Keratinocyte (primary cell): ENCODE measurements around the gene TRIM6. TPM values are rescaled to one million over a fixed set of nuclear protein-coding genes. Genes with fewer than 3 reads are reported as not detected.

Source experiments
- DNase-seq: peaks from one replicate; pipeline ENCODE4 v3.0.0-alpha.2; 2011; ENCODE audit warnings: low read depth, missing footprints, low spot score
- FAIRE-seq: peaks from 2 replicates; lab custom pipeline; 2011; peaks lifted over from hg19 to GRCh38; lab: Jason Lieb, UNC
- H2AFZ ChIP-seq: 2 replicates; pipeline ENCODE4 v1.6.0; 2012; ENCODE audit warnings: low read length, control low read depth, inconsistent platforms; ENCODE audit not compliant: control insufficient read depth
- H3K27ac ChIP-seq: 2 replicates; pipeline ENCODE4 v1.5.1; 2011; ENCODE audit warnings: low read length; ENCODE audit not compliant: control insufficient read depth, insufficient read depth
- H3K27me3 ChIP-seq: 3 replicates; pipeline ENCODE4 v1.6.0; 2011; ENCODE audit warnings: low read length; ENCODE audit not compliant: control insufficient read depth, insufficient read depth; ENCODE audit errors: extremely low read depth
- H3K36me3 ChIP-seq, 2 experiments: 2 replicates in 1 of 2; 3 replicates in 1 of 2; pipeline ENCODE4 v1.5.1; 2011; ENCODE audit warnings: low read length in 2 of 2, mild to moderate bottlenecking in 1 of 2; ENCODE audit not compliant: control insufficient read depth in 2 of 2, insufficient read depth in 2 of 2; ENCODE audit errors: extremely low read depth in 1 of 2
- H3K4me1 ChIP-seq: 3 replicates; pipeline ENCODE4 v1.5.1; 2011; ENCODE audit warnings: low read length; ENCODE audit not compliant: control insufficient read depth, insufficient read depth; ENCODE audit errors: extremely low read depth
- H3K4me2 ChIP-seq: 3 replicates; pipeline ENCODE4 v1.6.0; 2011; ENCODE audit warnings: low read depth, low read length; ENCODE audit not compliant: control insufficient read depth, insufficient read depth; ENCODE audit errors: extremely low read depth
- H3K4me3 ChIP-seq, 3 experiments: fragments of 200-600 bp in 1 of 3; sonication (generic) in 1 of 3; 2 replicates in 2 of 3; 3 replicates in 1 of 3; pipeline ENCODE4 v1.5.1; 2011 to 2016; ENCODE audit warnings: low read length in 3 of 3, mild to moderate bottlenecking in 3 of 3, control low read depth in 2 of 3, inconsistent platforms in 1 of 3, low read depth in 1 of 3, mixed read lengths in 1 of 3, mixed run types in 1 of 3, moderate library complexity in 1 of 3; ENCODE audit not compliant: control insufficient read depth in 2 of 3, insufficient read depth in 2 of 3; ENCODE audit errors: extremely low read depth in 1 of 3
- H3K79me2 ChIP-seq: 2 replicates; pipeline ENCODE4 v1.6.0; 2012; ENCODE audit warnings: low read length; ENCODE audit not compliant: control insufficient read depth, insufficient read depth
- H3K9ac ChIP-seq: 3 replicates; pipeline ENCODE4 v1.6.0; 2011; ENCODE audit warnings: low read length; ENCODE audit not compliant: control insufficient read depth, insufficient read depth; ENCODE audit errors: extremely low read depth
- H3K9me1 ChIP-seq: 3 replicates; pipeline ENCODE4 v1.6.0; 2011; ENCODE audit warnings: low read length; ENCODE audit not compliant: control insufficient read depth, insufficient read depth; ENCODE audit errors: extremely low read depth
- H3K9me3 ChIP-seq: 2 replicates; pipeline ENCODE4 v1.5.1; 2012; ENCODE audit warnings: low read depth, low read length; ENCODE audit not compliant: control insufficient read depth
- H4K20me1 ChIP-seq: 3 replicates; pipeline ENCODE4 v1.6.0; 2011; ENCODE audit warnings: low read length; ENCODE audit not compliant: control insufficient read depth, insufficient read depth; ENCODE audit errors: extremely low read depth
- EZH2 ChIP-seq: IDR thresholded peaks from one replicate; pipeline ENCODE4 v1.6.1; 2012; ENCODE audit warnings: inconsistent platforms, mild to moderate bottlenecking, low read length, moderate library complexity
- dilution Hi-C: fragments of 300-500 bp; cut with MboI; formaldehyde crosslinking; loops from one replicate; pipeline ENCODE4 v1.7.0; 2020; ENCODE audit warnings: low sequenced_read_pairs; ENCODE audit not compliant: extremely low pct_ligation_motif_present
- polyA plus RNA-seq, 5 experiments: library from polyadenylated mRNA; depleted of rRNA in 3 of 5; stranded (reverse) in 3 of 5; stranded (forward) in 1 of 5; unstranded in 1 of 5; fragments of >200 nt; gene quantifications; 1 replicate in 1 of 5; 2 replicates in 3 of 5; 3 replicates in 1 of 5; pipeline versions ENCODE4 v1.2.1 to v1.2.3, GENCODE V29; 2011 to 2012; ENCODE audit warnings: missing spikeins in 2 of 5, low read depth in 1 of 5, low replicate concordance in 1 of 5
- TF ChIP-seq, protein P1 (sequence below), 3 experiments: IDR thresholded peaks in 1 of 3; conservative IDR thresholded peaks in 1 of 3; optimal IDR thresholded peaks in 1 of 3; 2 replicates in 2 of 3; 3 replicates in 1 of 3; pipeline versions ENCODE3 to v1.5.1; 2011; ENCODE audit warnings: low read length in 3 of 3, mild to moderate bottlenecking in 3 of 3, moderate library complexity in 2 of 3, control low read depth in 1 of 3, inconsistent platforms in 1 of 3; ENCODE audit not compliant: insufficient read depth in 2 of 3; ENCODE audit errors: extremely low read depth in 1 of 3

The TRIM6 gene
- polyA plus RNA-seq, 1 donor (not counting 4 experiments of a cell fraction or from before 2014, with no cell fraction given) = 5.2 TPM

DNA sequence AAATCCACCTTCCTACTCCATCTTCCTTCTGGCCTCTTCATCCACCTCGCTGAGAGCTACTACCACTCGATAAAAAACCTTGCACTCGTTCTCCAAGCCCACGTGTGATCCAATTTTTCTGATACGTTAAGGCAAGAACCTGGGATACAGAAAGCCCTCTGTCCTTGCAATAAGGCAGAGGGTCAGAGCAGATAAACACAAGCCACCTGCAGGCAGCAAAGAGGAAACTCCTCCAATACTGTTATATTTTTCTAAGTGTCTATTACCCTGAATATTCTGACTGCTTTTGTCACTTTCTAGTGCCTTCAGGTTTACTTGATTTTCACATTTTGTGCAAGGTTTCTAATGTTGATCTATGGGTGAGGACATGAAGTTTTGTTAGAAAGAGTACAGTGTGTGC lies 61.9 kb downstream of the TRIM6 start:
- DNase-seq = no peak
- dilution Hi-C loops = no loop called here

More for the DNA sequence above, 61.9 kb downstream of the TRIM6 start:
- no peak for TF ChIP-seq EZH2
- TF ChIP-seq, protein P1, sequence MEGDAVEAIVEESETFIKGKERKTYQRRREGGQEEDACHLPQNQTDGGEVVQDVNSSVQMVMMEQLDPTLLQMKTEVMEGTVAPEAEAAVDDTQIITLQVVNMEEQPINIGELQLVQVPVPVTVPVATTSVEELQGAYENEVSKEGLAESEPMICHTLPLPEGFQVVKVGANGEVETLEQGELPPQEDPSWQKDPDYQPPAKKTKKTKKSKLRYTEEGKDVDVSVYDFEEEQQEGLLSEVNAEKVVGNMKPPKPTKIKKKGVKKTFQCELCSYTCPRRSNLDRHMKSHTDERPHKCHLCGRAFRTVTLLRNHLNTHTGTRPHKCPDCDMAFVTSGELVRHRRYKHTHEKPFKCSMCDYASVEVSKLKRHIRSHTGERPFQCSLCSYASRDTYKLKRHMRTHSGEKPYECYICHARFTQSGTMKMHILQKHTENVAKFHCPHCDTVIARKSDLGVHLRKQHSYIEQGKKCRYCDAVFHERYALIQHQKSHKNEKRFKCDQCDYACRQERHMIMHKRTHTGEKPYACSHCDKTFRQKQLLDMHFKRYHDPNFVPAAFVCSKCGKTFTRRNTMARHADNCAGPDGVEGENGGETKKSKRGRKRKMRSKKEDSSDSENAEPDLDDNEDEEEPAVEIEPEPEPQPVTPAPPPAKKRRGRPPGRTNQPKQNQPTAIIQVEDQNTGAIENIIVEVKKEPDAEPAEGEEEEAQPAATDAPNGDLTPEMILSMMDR (optimal IDR thresholded peaks at IDR 0.05 in 1 of 3, IDR thresholded peaks at IDR 0.05 in 1 of 3, conservative IDR thresholded peaks at IDR 0.05 in 1 of 3; ENCODE audit: extremely low read depth in 1 of 3, insufficient read depth in 2 of 3, low read length in 3 of 3) = no peak
- no peak for FAIRE-seq
- Histone ChIP-seq H3K9me3 (no peaks in the 10 kb centered on the region), H3K79me2 (no peaks in the 10 kb centered on the region), H2AFZ (no peak overlapping the region), H3K27me3 (no peaks in the 10 kb centered on the region), H3K9me1 (no peaks in the 10 kb centered on the region), H3K4me1 (no peaks in the 10 kb centered on the region), H3K4me3 (no peak overlapping the region), H3K4me2 (no peak overlapping the region), H3K9ac (no peak overlapping the region), H3K36me3 (no peaks in the 10 kb centered on the region), H3K27ac (no peak overlapping the region), H4K20me1 (no peaks in the 10 kb centered on the region)

Other genes with a start within 250 kb of the TRIM6 start
- not detected in 3 replicates for gene OR51B6, start 245.1 kb upstream of the TRIM6 start, polyA plus RNA-seq
- not detected in 3 replicates for gene OR51M1, start 212.8 kb upstream of the TRIM6 start, polyA plus RNA-seq
- not detected in 3 replicates for gene OR51Q1, start 174.5 kb upstream of the TRIM6 start, polyA plus RNA-seq
- not detected in 3 replicates for gene OR51I1, start 155.1 kb upstream of the TRIM6 start, polyA plus RNA-seq
- not detected in 3 replicates for gene OR51I2, start 147.3 kb upstream of the TRIM6 start, polyA plus RNA-seq
- not detected in 3 replicates for gene OR52D1, start 108.0 kb upstream of the TRIM6 start, polyA plus RNA-seq
- gene UBQLN3, start 86.7 kb upstream of the TRIM6 start, polyA plus RNA-seq = not detected in 3 replicates
- gene UBQLNL, start 79.9 kb upstream of the TRIM6 start, polyA plus RNA-seq = 0.08 to 0.48 TPM (median 0.12 TPM) in 3 replicates
- 0.15 TPM in 1 of 3 replicates, not detected in the others for gene OR52H1, start 48.1 kb upstream of the TRIM6 start, polyA plus RNA-seq
- not detected in 3 replicates for gene OR52B6, start 15.8 kb upstream of the TRIM6 start, polyA plus RNA-seq
- 13.7 to 20.5 TPM (median 15.8 TPM) in 3 replicates for gene TRIM34, start 28.4 kb downstream of the TRIM6 start, polyA plus RNA-seq
- 23.2 to 34.6 TPM (median 26.3 TPM) in 3 replicates for gene TRIM5, start 88.4 kb downstream of the TRIM6 start, polyA plus RNA-seq
- 86.0 to 119 TPM (median 117 TPM) in 3 replicates for gene TRIM22, start 93.2 kb downstream of the TRIM6 start, polyA plus RNA-seq
- gene OR56B1, start 139.8 kb downstream of the TRIM6 start, polyA plus RNA-seq = 0.04 TPM in 1 of 3 replicates, not detected in the others
- gene OR52N4, start 157.6 kb downstream of the TRIM6 start, polyA plus RNA-seq = 0.23 TPM in 1 of 3 replicates, not detected in the others
- not detected in 3 replicates for gene OR52N5, start 186.7 kb downstream of the TRIM6 start, polyA plus RNA-seq
- gene OR52N1, start 194.6 kb downstream of the TRIM6 start, polyA plus RNA-seq = not detected in 3 replicates
- not detected in 3 replicates for gene OR52N2, start 212.3 kb downstream of the TRIM6 start, polyA plus RNA-seq
- not detected in 3 replicates for gene OR52E6, start 245.3 kb downstream of the TRIM6 start, polyA plus RNA-seq